ENCODE results near the gene ANKLE1.
A peak's percentile ranks its signal among the peaks of the same experiment; 100 is the strongest.

ANKLE1 gene

DNA sequence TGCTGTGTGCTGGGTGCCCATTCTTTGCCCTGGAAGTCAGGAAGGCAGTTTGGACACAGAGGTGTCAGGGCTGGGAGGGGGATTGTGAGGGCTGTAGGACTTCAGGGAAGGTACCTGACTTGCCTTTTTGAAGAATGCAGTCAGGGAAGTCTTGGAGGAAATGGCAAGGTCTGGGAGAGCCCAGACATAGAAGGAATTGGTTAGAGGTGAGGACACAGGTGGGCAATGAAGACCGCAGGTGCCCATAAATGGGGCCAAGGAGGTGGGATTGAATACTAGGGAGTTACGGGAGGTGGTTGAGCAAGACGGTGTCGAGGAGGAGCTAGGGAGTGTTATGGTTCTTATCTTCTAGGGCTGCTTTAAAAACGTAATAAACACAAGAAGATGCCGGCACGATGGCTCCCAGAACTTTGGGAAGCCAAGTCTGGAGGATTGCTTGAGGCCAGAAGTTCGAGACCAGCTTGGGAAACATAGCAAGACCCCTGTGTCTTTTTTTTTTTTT is 26.2 kb downstream of the ANKLE1 start:
- no peak overlapping the region for H3K4me3 ChIP-seq (ENCODE audit: low read length)
- TF ChIP-seq, protein P1, sequence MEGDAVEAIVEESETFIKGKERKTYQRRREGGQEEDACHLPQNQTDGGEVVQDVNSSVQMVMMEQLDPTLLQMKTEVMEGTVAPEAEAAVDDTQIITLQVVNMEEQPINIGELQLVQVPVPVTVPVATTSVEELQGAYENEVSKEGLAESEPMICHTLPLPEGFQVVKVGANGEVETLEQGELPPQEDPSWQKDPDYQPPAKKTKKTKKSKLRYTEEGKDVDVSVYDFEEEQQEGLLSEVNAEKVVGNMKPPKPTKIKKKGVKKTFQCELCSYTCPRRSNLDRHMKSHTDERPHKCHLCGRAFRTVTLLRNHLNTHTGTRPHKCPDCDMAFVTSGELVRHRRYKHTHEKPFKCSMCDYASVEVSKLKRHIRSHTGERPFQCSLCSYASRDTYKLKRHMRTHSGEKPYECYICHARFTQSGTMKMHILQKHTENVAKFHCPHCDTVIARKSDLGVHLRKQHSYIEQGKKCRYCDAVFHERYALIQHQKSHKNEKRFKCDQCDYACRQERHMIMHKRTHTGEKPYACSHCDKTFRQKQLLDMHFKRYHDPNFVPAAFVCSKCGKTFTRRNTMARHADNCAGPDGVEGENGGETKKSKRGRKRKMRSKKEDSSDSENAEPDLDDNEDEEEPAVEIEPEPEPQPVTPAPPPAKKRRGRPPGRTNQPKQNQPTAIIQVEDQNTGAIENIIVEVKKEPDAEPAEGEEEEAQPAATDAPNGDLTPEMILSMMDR (IDR thresholded peaks at IDR 0.05; ENCODE audit: insufficient read depth, low read depth, low read length, missing control alignments) = no peak
- no peak for DNase-seq (ENCODE audit: low read depth)

- peak; percentile 100 for DNase-seq (ENCODE audit: low read depth)
- peak within 1 kb of the TSS; percentile 82 for H3K4me3 ChIP-seq (ENCODE audit: low read length)
- TF ChIP-seq, protein P1 (IDR thresholded peaks at IDR 0.05; ENCODE audit: insufficient read depth, low read depth, low read length, missing control alignments) = no peak
Observed at GRCh38 chr19:17309198-17309964, 27.7 kb downstream of the ANKLE1 start, which contains the start of gene DDA1. Gene DDA1, plus strand, starts transcription at chr19:17309563. Its CDS starts 92 bp downstream, at chr19:17309655.

GRCh38 chr19:17309965-17310461 is 28.3 kb downstream of the ANKLE1 start:
- peak overlapping the region; percentile 82 for H3K4me3 ChIP-seq (ENCODE audit: low read length)
- DNase-seq (ENCODE audit: low read depth) = no peak

GRCh38 chr19:17311455-17312188 is 29.9 kb downstream of the ANKLE1 start:
- H3K4me3 ChIP-seq (ENCODE audit: low read length) = no peak overlapping the region
- TF ChIP-seq, protein P1 (IDR thresholded peaks at IDR 0.05; ENCODE audit: insufficient read depth, low read depth, low read length, missing control alignments) = no peak
- DNase-seq (ENCODE audit: low read depth) = peak; percentile 77

More at GRCh38 chr19:17309965-17310461, 28.3 kb downstream of the ANKLE1 start:
- TF ChIP-seq, protein P1 (IDR thresholded peaks at IDR 0.05; ENCODE audit: insufficient read depth, low read depth, low read length, missing control alignments) = no peak

DNA sequence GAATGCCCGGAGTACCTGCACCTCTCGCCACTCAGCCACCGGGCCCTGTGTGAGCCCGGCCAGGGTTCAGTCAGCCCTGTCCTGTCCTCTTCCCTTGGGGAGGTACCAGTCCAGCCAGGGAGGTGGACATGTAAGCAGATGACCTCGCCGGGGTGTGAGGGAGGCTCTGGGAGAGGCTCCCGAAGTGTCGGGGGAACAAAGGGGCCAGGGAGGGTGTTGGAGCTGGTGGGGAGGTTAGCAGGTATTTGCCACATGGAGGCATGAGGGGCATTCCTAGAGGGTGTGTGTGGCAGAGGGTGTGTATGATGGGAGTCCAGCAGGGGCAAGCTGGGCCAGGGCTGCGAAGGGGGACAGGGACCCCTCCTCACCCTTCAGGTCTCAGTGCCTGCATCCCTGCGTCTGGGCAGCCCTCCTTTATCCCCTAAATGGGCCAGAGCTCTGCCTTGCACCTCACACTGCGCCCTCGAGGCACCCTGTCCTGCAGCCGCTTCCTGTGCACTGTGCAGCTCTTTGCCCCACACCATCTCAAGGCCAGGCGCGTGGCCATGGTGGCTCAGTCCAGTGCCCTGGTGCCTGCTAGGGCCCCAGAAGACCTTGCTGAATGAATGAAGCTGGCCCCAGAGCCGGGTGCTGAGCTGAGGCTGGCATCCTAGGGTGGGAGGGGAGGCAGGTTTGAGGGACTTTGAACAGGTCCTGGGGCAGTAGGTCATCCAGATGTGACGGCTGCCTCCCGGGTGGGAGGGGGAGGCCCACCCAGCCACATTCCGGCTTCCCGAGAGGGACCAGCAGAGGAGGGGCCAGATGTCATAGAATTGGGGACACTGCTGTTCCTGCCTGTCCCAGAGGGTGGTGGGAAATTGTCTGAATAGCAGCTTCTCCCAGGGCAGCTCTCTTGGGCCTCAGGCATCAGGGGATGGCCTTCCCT is 30.8 kb downstream of the ANKLE1 start:
- TF ChIP-seq, protein P1 (IDR thresholded peaks at IDR 0.05; ENCODE audit: insufficient read depth, low read depth, low read length, missing control alignments) = no peak
- no peak for DNase-seq (ENCODE audit: low read depth)
- H3K4me3 ChIP-seq (ENCODE audit: low read length) = no peak overlapping the region

GRCh38 chr19:17314007-17314593 is 32.4 kb downstream of the ANKLE1 start:
- H3K4me3 ChIP-seq (ENCODE audit: low read length) = no peak overlapping the region
- DNase-seq (ENCODE audit: low read depth) = no peak
- TF ChIP-seq, protein P1 (IDR thresholded peaks at IDR 0.05; ENCODE audit: insufficient read depth, low read depth, low read length, missing control alignments) = no peak

All from epithelial cell of esophagus (primary cell).